K562 (cell line): ENCODE data around the gene ZACN. TPM values are rescaled to one million over a fixed set of nuclear protein-coding genes. Genes with fewer than 3 reads are reported as not detected.

Experiments used
- BMI1 ChIP-seq: fragments of 150-350 bp; IDR thresholded peaks from 2 replicates; pipeline ENCODE4 v1.6.1; 2014; ENCODE audit warnings: low read length
- CTCFL ChIP-seq: IDR thresholded peaks from 2 replicates; pipeline ENCODE4 v1.6.1; 2011; ENCODE audit warnings: borderline replicate concordance, low read depth, mild to moderate bottlenecking, moderate library complexity, low read length; ENCODE audit not compliant: insufficient read depth, poor library complexity, severe bottlenecking
- ELF2 ChIP-seq: fragments of 250-450 bp; sonication (Bioruptor Pico); IDR thresholded peaks from 2 replicates; pipeline ENCODE4 v1.5.0; 2021; ENCODE audit warnings: mild to moderate bottlenecking
- HOMEZ ChIP-seq: fragments of 250-450 bp; sonication (Bioruptor Pico); IDR thresholded peaks from 2 replicates; pipeline ENCODE4 v1.4.0; 2020; ENCODE audit warnings: mild to moderate bottlenecking, moderate library complexity
- THRAP3 ChIP-seq: fragments of 450-650 bp; IDR thresholded peaks from 2 replicates; pipeline ENCODE4 v1.6.1; 2016; ENCODE audit warnings: mild to moderate bottlenecking, inconsistent platforms, borderline replicate concordance
- microRNA-seq: library from miRNA; unstranded; fragments of <30 nt; microRNA quantifications from one replicate; pipeline ENCODE4, GENCODE V29; 2018; ENCODE audit warnings: borderline microRNAs expressed
- polyA plus RNA-seq, 8 experiments: library from polyadenylated mRNA; depleted of rRNA in 4 of 8; stranded (reverse) in 5 of 8; unstranded in 3 of 8; fragments of >200 nt; fragmentation: Nextera tagmentation in 2 of 8; fragmentation: Illumina TruSeq in 1 of 8; extraction: Ambion mirVana in 2 of 8; extraction: Trizol in 1 of 8; gene quantifications; 2 replicates each; pipeline versions ENCODE4 v1.2.1 to v1.2.3, GENCODE V29; 2011 to 2014; ENCODE audit warnings: inconsistent platforms in 1 of 8, missing spikeins in 1 of 8
- small RNA-seq: library from RNA; depleted of rRNA; stranded (forward); fragments of <200 nt; gene quantifications from one replicate; pipeline ENCODE3, GENCODE V24; 2014
- total RNA-seq, 7 experiments: library from RNA; depleted of rRNA in 6 of 7; stranded (reverse); fragments of >200 nt in 6 of 7; fragmentation: Illumina TruSeq in 2 of 7; extraction: Trizol in 2 of 7; gene quantifications; 2 replicates each; pipeline versions ENCODE4 v1.2.1 to v1.2.3, GENCODE V29; 2011 to 2021; ENCODE audit warnings: low replicate concordance in 1 of 7
- TF ChIP-seq, protein P1 (sequence below): fragments of 250-450 bp; sonication (Bioruptor Pico); IDR thresholded peaks from 2 replicates; pipeline ENCODE4 v1.8.0; 2022; ENCODE audit warnings: inconsistent platforms, mild to moderate bottlenecking, moderate library complexity, borderline replicate concordance

The ZACN gene
- total and polyA plus RNA-seq, 9 of the 15 experiments (the other 6 are each of a cell fraction or from before 2014, with no cell fraction given) = 0.07 TPM; not detected in 8

GRCh38 chr17:76131692-76132573 is 53.0 kb downstream of the ZACN start (continued):
- TF ChIP-seq, protein P1, sequence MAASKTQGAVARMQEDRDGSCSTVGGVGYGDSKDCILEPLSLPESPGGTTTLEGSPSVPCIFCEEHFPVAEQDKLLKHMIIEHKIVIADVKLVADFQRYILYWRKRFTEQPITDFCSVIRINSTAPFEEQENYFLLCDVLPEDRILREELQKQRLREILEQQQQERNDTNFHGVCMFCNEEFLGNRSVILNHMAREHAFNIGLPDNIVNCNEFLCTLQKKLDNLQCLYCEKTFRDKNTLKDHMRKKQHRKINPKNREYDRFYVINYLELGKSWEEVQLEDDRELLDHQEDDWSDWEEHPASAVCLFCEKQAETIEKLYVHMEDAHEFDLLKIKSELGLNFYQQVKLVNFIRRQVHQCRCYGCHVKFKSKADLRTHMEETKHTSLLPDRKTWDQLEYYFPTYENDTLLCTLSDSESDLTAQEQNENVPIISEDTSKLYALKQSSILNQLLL (CRISPR knock-in tag) = no peak
- no peak for TF ChIP-seq BMI1
- TF ChIP-seq HOMEZ = no peak
- no peak for TF ChIP-seq THRAP3
- TF ChIP-seq CTCFL = no peak
- no peak for TF ChIP-seq ELF2 (CRISPR knock-in tag)

Small RNAs within 50 kb of the gene (microRNA-seq; reads per million reads assigned to microRNA genes)
- 0.73 reads per million for gene MIR6868

Small RNAs within 50 kb of the gene (small RNA-seq; reads per million reads assigned to genes)
- gene MIR6868 = 0.18 reads per million

Other genes with a start within 250 kb of the ZACN start
Only the 7 nearest of the 17 such genes appear.
- gene TEN1, start 99.9 kb upstream of the ZACN start, total RNA-seq (2014; rRNA removed) = 21.7 and 22.9 TPM in 2 replicates
- 3.3 and 4.5 TPM in 2 replicates for gene TEN1, start 99.9 kb upstream of the ZACN start, total RNA-seq (2014; rRNA removed; fragmentation: Illumina TruSeq; extraction: Trizol)
- 11.9 and 12.2 TPM in 2 replicates for gene TEN1, start 99.9 kb upstream of the ZACN start, total RNA-seq (2015; rRNA removed; fragmentation: Illumina TruSeq; extraction: Trizol)
- gene TEN1, start 99.9 kb upstream of the ZACN start, total RNA-seq (2021) = 14.2 and 14.6 TPM in 2 replicates
- gene TEN1, start 99.9 kb upstream of the ZACN start, polyA plus RNA-seq (2011; rRNA removed) = 10.1 and 13.0 TPM in 2 replicates
- gene TEN1, start 99.9 kb upstream of the ZACN start, polyA plus RNA-seq (2014; fragmentation: Illumina TruSeq; extraction: Trizol) = 8.8 and 16.2 TPM in 2 replicates
- gene TEN1, start 99.9 kb upstream of the ZACN start, polyA plus RNA-seq (2014; fragmentation: Nextera tagmentation; extraction: Ambion mirVana) = 1 to 10 TPM; 1.3 to 3.3 TPM
- 20.4 and 25.7 TPM in 2 replicates for gene TEN1, start 99.9 kb upstream of the ZACN start, polyA plus RNA-seq (2014; rRNA removed)
- 1.3 and 6.0 TPM in 2 replicates for gene CDK3, start 78.3 kb upstream of the ZACN start, total RNA-seq (2014; rRNA removed)
- 1.1 and 2.8 TPM in 2 replicates for gene CDK3, start 78.3 kb upstream of the ZACN start, total RNA-seq (2014; rRNA removed; fragmentation: Illumina TruSeq; extraction: Trizol)
- gene CDK3, start 78.3 kb upstream of the ZACN start, total RNA-seq (2015; rRNA removed; fragmentation: Illumina TruSeq; extraction: Trizol) = 4.0 and 4.3 TPM in 2 replicates
- 5.0 and 5.4 TPM in 2 replicates for gene CDK3, start 78.3 kb upstream of the ZACN start, total RNA-seq (2021)
- 5.7 and 8.0 TPM in 2 replicates for gene CDK3, start 78.3 kb upstream of the ZACN start, polyA plus RNA-seq (2011; rRNA removed)
- 4.7 TPM in 2 replicates for gene CDK3, start 78.3 kb upstream of the ZACN start, polyA plus RNA-seq (2014; fragmentation: Illumina TruSeq; extraction: Trizol)
- gene CDK3, start 78.3 kb upstream of the ZACN start, polyA plus RNA-seq (2014; fragmentation: Nextera tagmentation; extraction: Ambion mirVana) = under 1 TPM; 0.55 to 0.94 TPM
- 8.2 and 10.6 TPM in 2 replicates for gene CDK3, start 78.3 kb upstream of the ZACN start, polyA plus RNA-seq (2014; rRNA removed)
- gene EVPL, start 51.9 kb upstream of the ZACN start, total RNA-seq (2014; rRNA removed) = 0.04 and 0.18 TPM in 2 replicates
- gene EVPL, start 51.9 kb upstream of the ZACN start, total RNA-seq (2014; rRNA removed; fragmentation: Illumina TruSeq; extraction: Trizol) = not detected in 2 replicates
- 0.18 TPM in 1 of 2 replicates, not detected in the other for gene EVPL, start 51.9 kb upstream of the ZACN start, total RNA-seq (2015; rRNA removed; fragmentation: Illumina TruSeq; extraction: Trizol)
- 0.11 and 0.13 TPM in 2 replicates for gene EVPL, start 51.9 kb upstream of the ZACN start, total RNA-seq (2021)
- not detected in 2 replicates for gene EVPL, start 51.9 kb upstream of the ZACN start, polyA plus RNA-seq (2011; rRNA removed)
- not detected in 2 replicates for gene EVPL, start 51.9 kb upstream of the ZACN start, polyA plus RNA-seq (2014; fragmentation: Illumina TruSeq; extraction: Trizol)
- gene EVPL, start 51.9 kb upstream of the ZACN start, polyA plus RNA-seq (2014; fragmentation: Nextera tagmentation; extraction: Ambion mirVana) = not detected
- 0.08 TPM in 1 of 2 replicates, not detected in the other for gene EVPL, start 51.9 kb upstream of the ZACN start, polyA plus RNA-seq (2014; rRNA removed)
- 29.8 and 35.3 TPM in 2 replicates for gene SRP68, start 6.7 kb upstream of the ZACN start, total RNA-seq (2014; rRNA removed)
- 32.4 and 33.8 TPM in 2 replicates for gene SRP68, start 6.7 kb upstream of the ZACN start, total RNA-seq (2014; rRNA removed; fragmentation: Illumina TruSeq; extraction: Trizol)
- 33.6 and 36.2 TPM in 2 replicates for gene SRP68, start 6.7 kb upstream of the ZACN start, total RNA-seq (2015; rRNA removed; fragmentation: Illumina TruSeq; extraction: Trizol)
- 73.5 and 77.4 TPM in 2 replicates for gene SRP68, start 6.7 kb upstream of the ZACN start, total RNA-seq (2021)
- gene SRP68, start 6.7 kb upstream of the ZACN start, polyA plus RNA-seq (2011; rRNA removed) = 79.6 and 93.4 TPM in 2 replicates
- 85.7 and 92.6 TPM in 2 replicates for gene SRP68, start 6.7 kb upstream of the ZACN start, polyA plus RNA-seq (2014; fragmentation: Illumina TruSeq; extraction: Trizol)
- 10 to 100 TPM; 29.4 to 31.4 TPM for gene SRP68, start 6.7 kb upstream of the ZACN start, polyA plus RNA-seq (2014; fragmentation: Nextera tagmentation; extraction: Ambion mirVana)
- 62.8 and 63.5 TPM in 2 replicates for gene SRP68, start 6.7 kb upstream of the ZACN start, polyA plus RNA-seq (2014; rRNA removed)
- gene GALR2, start 4.4 kb upstream of the ZACN start, total RNA-seq (2014; rRNA removed) = not detected in 2 replicates
- gene GALR2, start 4.4 kb upstream of the ZACN start, total RNA-seq (2014; rRNA removed; fragmentation: Illumina TruSeq; extraction: Trizol) = not detected in 2 replicates
- not detected in 2 replicates for gene GALR2, start 4.4 kb upstream of the ZACN start, total RNA-seq (2015; rRNA removed; fragmentation: Illumina TruSeq; extraction: Trizol)
- not detected in 2 replicates for gene GALR2, start 4.4 kb upstream of the ZACN start, total RNA-seq (2021)
- not detected in 2 replicates for gene GALR2, start 4.4 kb upstream of the ZACN start, polyA plus RNA-seq (2011; rRNA removed)
- not detected in 2 replicates for gene GALR2, start 4.4 kb upstream of the ZACN start, polyA plus RNA-seq (2014; fragmentation: Illumina TruSeq; extraction: Trizol)
- gene GALR2, start 4.4 kb upstream of the ZACN start, polyA plus RNA-seq (2014; fragmentation: Nextera tagmentation; extraction: Ambion mirVana) = not detected
- 0.34 TPM in 1 of 2 replicates, not detected in the other for gene GALR2, start 4.4 kb upstream of the ZACN start, polyA plus RNA-seq (2014; rRNA removed)
- gene EXOC7, start 24.6 kb downstream of the ZACN start, total RNA-seq (2014; rRNA removed) = 35.0 and 35.5 TPM in 2 replicates
- 29.0 and 30.3 TPM in 2 replicates for gene EXOC7, start 24.6 kb downstream of the ZACN start, total RNA-seq (2014; rRNA removed; fragmentation: Illumina TruSeq; extraction: Trizol)
- 36.3 and 42.4 TPM in 2 replicates for gene EXOC7, start 24.6 kb downstream of the ZACN start, total RNA-seq (2015; rRNA removed; fragmentation: Illumina TruSeq; extraction: Trizol)
- 53.1 and 57.0 TPM in 2 replicates for gene EXOC7, start 24.6 kb downstream of the ZACN start, total RNA-seq (2021)
- 36.5 and 37.1 TPM in 2 replicates for gene EXOC7, start 24.6 kb downstream of the ZACN start, polyA plus RNA-seq (2011; rRNA removed)
- gene EXOC7, start 24.6 kb downstream of the ZACN start, polyA plus RNA-seq (2014; fragmentation: Illumina TruSeq; extraction: Trizol) = 27.8 and 31.2 TPM in 2 replicates
- 10 to 100 TPM; 18.6 to 20.2 TPM for gene EXOC7, start 24.6 kb downstream of the ZACN start, polyA plus RNA-seq (2014; fragmentation: Nextera tagmentation; extraction: Ambion mirVana)
- gene EXOC7, start 24.6 kb downstream of the ZACN start, polyA plus RNA-seq (2014; rRNA removed) = 30.5 and 36.2 TPM in 2 replicates
- gene FOXJ1, start 62.1 kb downstream of the ZACN start, total RNA-seq (2014; rRNA removed) = not detected in 2 replicates
- not detected in 2 replicates for gene FOXJ1, start 62.1 kb downstream of the ZACN start, total RNA-seq (2014; rRNA removed; fragmentation: Illumina TruSeq; extraction: Trizol)
- gene FOXJ1, start 62.1 kb downstream of the ZACN start, total RNA-seq (2015; rRNA removed; fragmentation: Illumina TruSeq; extraction: Trizol) = not detected in 2 replicates
- 0.07 TPM in 2 replicates for gene FOXJ1, start 62.1 kb downstream of the ZACN start, total RNA-seq (2021)
- not detected in 2 replicates for gene FOXJ1, start 62.1 kb downstream of the ZACN start, polyA plus RNA-seq (2011; rRNA removed)
- gene FOXJ1, start 62.1 kb downstream of the ZACN start, polyA plus RNA-seq (2014; fragmentation: Illumina TruSeq; extraction: Trizol) = not detected in 2 replicates
- not detected for gene FOXJ1, start 62.1 kb downstream of the ZACN start, polyA plus RNA-seq (2014; fragmentation: Nextera tagmentation; extraction: Ambion mirVana)
- not detected in 2 replicates for gene FOXJ1, start 62.1 kb downstream of the ZACN start, polyA plus RNA-seq (2014; rRNA removed)